GM12864 (cell line): ENCODE data around the gene EOGT.

Experiments
- DNase-seq: peaks from one replicate; pipeline ENCODE4 v3.0.0-alpha.2; 2011; ENCODE audit warnings: low read depth
- H3K4me3 ChIP-seq: 2 replicates; pipeline ENCODE4 v1.5.1; 2011; ENCODE audit warnings: mild to moderate bottlenecking, low read depth, low read length, control low read depth
- TF ChIP-seq, protein P1 (sequence below): IDR thresholded peaks from 2 replicates; pipeline ENCODE4 v1.5.1; 2011; ENCODE audit warnings: low read depth, mild to moderate bottlenecking, moderate library complexity, low read length, control low read depth, inconsistent platforms; ENCODE audit errors: missing control alignments

EOGT gene

DNA sequence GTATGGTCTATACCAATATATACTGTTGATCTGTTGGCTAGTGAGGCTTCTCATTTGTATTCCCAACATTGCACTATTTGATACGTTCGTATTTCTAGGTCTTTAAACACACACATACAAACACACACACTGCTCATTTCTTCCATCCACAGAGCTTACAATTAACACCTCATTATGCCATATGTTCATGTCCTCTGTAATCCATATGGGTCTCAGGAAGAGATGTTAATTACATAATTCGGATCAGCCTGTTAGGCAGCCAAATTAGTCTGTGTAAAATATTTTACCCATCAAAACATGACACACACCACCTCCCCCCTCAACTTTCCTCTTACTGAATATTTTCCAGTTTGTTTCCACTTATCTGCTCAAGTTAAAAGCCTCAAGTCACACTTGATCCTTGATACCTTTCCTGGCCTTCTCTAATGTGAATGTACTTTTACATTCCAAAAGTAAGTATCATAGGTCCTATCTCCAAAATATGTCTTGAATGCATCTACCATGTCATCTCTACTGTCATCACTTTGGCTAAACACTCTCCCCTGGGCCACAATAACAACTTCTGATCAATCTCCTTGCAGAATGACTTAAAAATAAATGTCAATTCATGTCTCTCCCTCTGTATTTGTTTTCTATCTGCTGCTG lies 28.2 kb downstream of the EOGT start:
- H3K4me3 ChIP-seq: no peak overlapping the region
- TF ChIP-seq, protein P1, sequence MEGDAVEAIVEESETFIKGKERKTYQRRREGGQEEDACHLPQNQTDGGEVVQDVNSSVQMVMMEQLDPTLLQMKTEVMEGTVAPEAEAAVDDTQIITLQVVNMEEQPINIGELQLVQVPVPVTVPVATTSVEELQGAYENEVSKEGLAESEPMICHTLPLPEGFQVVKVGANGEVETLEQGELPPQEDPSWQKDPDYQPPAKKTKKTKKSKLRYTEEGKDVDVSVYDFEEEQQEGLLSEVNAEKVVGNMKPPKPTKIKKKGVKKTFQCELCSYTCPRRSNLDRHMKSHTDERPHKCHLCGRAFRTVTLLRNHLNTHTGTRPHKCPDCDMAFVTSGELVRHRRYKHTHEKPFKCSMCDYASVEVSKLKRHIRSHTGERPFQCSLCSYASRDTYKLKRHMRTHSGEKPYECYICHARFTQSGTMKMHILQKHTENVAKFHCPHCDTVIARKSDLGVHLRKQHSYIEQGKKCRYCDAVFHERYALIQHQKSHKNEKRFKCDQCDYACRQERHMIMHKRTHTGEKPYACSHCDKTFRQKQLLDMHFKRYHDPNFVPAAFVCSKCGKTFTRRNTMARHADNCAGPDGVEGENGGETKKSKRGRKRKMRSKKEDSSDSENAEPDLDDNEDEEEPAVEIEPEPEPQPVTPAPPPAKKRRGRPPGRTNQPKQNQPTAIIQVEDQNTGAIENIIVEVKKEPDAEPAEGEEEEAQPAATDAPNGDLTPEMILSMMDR: no peak
- no peak for DNase-seq

DNA sequence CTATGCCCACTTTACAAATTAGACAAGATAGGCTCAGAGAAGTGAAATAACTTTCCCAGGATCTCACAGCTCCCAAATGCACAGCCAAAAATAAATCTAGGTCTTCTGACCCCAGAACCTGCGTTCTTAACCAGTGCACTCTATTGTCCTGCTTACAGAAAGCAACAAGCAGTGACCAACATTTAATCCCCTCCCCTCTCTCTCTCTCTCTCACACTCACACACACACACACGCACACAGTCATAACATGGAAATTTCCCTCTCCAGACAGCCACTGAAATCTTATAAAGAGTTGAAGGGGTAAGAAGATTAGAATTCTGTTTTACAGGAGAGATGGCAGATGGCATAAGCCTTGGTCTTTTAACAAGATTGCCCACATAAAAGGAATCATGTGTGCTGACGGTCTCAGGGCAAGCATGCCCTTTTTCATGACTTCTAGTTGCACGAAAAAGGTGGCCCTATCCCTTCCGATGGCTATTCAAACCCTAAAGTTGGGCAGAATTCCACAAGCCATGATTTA lies 29.4 kb downstream of the EOGT start:
- DNase-seq: no peak
- TF ChIP-seq, protein P1: no peak
- no peak overlapping the region for H3K4me3 ChIP-seq

DNA sequence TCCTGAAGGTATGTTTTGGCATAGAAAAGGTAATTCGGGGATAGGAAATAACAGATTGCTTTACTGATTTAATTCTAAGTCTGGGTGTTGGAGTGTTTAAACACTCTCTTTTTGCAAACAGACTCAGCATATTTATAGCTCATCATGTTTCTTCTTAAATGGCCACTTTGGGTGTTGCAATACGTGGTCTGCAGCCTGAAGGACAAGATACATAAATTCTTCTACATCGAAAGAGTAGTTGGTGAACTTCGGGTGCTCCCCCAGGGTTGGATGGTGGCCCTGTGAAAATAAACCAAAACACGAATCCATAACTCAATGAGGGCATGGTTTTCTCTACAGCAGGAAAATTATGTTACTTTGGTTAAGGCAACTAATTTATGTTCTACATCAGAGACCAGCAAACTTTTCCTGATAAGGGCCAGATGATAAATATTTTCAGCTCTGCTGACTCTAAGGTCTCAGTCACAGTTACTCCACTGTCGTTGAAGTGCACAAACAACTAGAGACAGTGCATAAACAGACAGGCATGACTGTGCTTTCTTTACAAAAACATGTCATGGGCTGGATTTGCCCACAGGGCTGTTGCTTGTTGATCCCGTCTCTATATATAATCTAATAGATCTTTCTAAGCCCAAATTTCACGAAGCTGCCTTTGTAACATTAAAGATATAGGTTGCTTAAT lies 35.9 kb downstream of the EOGT start:
- DNase-seq: no peak
- TF ChIP-seq, protein P1: no peak
- no peak overlapping the region for H3K4me3 ChIP-seq

DNA sequence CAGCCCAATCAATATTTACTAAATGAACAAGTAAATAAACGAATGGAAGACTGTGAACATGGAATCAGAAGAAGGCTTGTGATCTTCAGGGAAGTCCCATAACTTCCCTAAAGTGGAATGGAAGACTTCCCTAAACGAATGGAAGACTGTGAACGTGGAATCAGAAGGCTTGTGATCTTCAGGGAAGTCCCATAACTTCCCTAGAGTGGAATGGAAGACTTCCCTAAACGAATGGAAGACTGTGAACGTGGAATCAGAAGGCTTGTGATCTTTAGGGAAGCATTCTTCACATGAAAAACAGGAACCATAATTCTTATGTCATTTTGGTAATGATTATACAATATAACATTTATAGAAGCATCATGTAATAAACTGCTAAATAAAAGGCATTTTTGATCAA lies 38.8 kb downstream of the EOGT start:
- TF ChIP-seq, protein P1: no peak
- DNase-seq: no peak
- H3K4me3 ChIP-seq: no peak overlapping the region

DNA sequence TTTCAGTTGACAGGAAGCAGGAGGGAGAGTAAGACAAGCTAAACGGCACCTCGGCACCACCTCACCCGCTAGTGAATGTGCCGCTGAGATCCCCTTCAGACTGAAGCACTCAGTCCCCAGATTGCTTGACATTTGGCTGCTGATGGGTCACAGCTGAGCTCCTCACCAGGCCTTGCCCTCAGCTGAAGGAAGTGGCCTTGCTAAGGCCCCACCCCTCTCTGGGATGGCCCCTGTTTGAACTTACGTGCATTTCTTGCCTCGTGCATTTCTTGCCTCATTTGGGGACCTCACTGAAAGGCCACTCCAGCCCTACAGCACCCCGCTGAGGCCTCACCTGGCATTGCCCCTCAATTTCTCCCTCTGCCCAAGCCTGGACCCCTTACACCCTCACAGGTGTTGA lies 39.8 kb downstream of the EOGT start:
- TF ChIP-seq, protein P1: no peak
- no peak for DNase-seq

DNA sequence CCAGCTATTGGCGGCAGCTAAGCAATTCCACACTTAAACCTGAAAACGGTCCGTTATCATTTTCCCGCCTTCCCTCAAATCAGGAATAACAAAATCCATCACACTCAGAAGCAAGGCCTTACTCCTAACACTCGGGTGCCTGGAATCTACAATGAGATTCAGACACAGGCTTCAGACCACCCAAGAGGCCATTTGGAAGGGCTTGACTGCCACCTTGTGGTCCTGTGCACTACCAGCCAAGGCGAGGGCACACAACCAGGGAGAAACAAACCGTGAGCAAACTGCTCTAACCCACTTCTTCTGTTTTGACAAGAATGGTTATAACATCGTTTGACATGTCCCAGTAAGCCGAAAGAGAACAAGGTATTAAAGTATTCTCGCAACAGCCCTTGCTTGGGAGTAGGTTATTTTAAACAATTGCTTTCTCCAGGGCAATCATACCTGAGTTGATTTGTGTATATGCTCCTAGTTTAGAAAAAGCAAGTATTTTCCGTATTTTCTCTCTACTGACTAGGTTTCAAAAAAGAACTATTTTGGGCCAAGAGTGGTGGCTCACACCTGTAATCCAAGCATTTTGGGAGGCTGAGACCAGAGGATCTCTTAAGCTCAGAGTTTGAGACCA lies 41.0 kb downstream of the EOGT start:
- H3K4me3 ChIP-seq: no peak overlapping the region
- TF ChIP-seq, protein P1: peak; percentile 86
- DNase-seq: peak; percentile 7

More for the DNA sequence above, 39.8 kb downstream of the EOGT start:
- no peak overlapping the region for H3K4me3 ChIP-seq

DNA sequence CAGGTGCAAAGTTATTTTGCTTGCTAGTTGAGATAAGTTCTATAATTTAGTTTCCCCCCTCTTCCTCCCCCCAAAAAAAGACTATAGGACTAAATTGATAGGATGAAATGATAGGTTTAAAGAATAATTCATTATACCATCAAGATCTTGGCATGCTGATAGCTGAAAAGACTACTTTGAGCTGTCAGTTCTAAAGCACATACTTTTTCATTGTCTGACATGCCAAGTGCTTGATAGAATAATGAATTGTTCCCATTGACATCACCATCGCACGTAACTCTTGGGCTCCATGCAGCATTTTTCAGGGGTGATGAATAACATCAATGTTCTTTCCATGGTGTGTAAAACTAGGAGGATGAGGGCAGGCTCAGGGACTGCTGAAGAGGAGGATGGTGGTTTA lies 48.8 kb downstream of the EOGT start:
- H3K4me3 ChIP-seq: no peak overlapping the region
- TF ChIP-seq, protein P1: no peak
- DNase-seq: no peak
